ENCODE results near the gene NDUFB10.
A peak's percentile ranks its signal among the peaks of the same experiment; 100 is the strongest.

Gene NDUFB10

GRCh38 chr16:1968146-1968953 lies 9.0 kb downstream of the NDUFB10 start:
- DNase-seq (ENCODE audit: low spot score) = no peak

GRCh38 chr16:1971796-1972489 lies 12.6 kb downstream of the NDUFB10 start, which contains the start of gene TBL3:
TSS of gene TBL3 (plus strand) at chr16:1972053. CDS start at chr16:1972165, 112 bp downstream.
- peak; percentile 93 for DNase-seq (ENCODE audit: low spot score)

GRCh38 chr16:1972490-1972877 lies 13.1 kb downstream of the NDUFB10 start:
- no peak for DNase-seq (ENCODE audit: low spot score)

- no peak for DNase-seq (ENCODE audit: low spot score)
Observed at GRCh38 chr16:1973461-1974156, 14.3 kb downstream of the NDUFB10 start.

GRCh38 chr16:1974157-1975070 lies 15.1 kb downstream of the NDUFB10 start:
- no peak for DNase-seq (ENCODE audit: low spot score)

GRCh38 chr16:1975432-1976215 lies 16.3 kb downstream of the NDUFB10 start:
- DNase-seq (ENCODE audit: low spot score) = no peak

GRCh38 chr16:1976216-1976520 lies 16.8 kb downstream of the NDUFB10 start:
- no peak for DNase-seq (ENCODE audit: low spot score)

- DNase-seq (ENCODE audit: low spot score) = no peak
Observed at GRCh38 chr16:1976951-1977874, 17.9 kb downstream of the NDUFB10 start.

GRCh38 chr16:1977875-1978268 lies 18.5 kb downstream of the NDUFB10 start:
- no peak for DNase-seq (ENCODE audit: low spot score)

GRCh38 chr16:1978476-1979120 lies 19.3 kb downstream of the NDUFB10 start:
- DNase-seq (ENCODE audit: low spot score) = no peak

- DNase-seq (ENCODE audit: low spot score) = no peak
Observed at GRCh38 chr16:1979271-1980029, 20.1 kb downstream of the NDUFB10 start.

GRCh38 chr16:1980030-1980769 lies 20.9 kb downstream of the NDUFB10 start:
- no peak for DNase-seq (ENCODE audit: low spot score)

GRCh38 chr16:1980770-1981087 lies 21.4 kb downstream of the NDUFB10 start:
- no peak for DNase-seq (ENCODE audit: low spot score)

- no peak for DNase-seq (ENCODE audit: low spot score)
Observed at GRCh38 chr16:1981398-1981836, 22.1 kb downstream of the NDUFB10 start, which contains the start of gene NOXO1. TSS of gene NOXO1 (minus strand) at chr16:1981469. CDS start at chr16:1981179, 290 bp downstream.

- no peak for DNase-seq (ENCODE audit: low spot score)
Observed at GRCh38 chr16:1982013-1982433, 22.7 kb downstream of the NDUFB10 start.

- DNase-seq (ENCODE audit: low spot score) = no peak
Observed at GRCh38 chr16:1982991-1983543, 23.7 kb downstream of the NDUFB10 start.

Data from SK-N-DZ (cell line).